Duodenal mucosa (tissue), 2 donors: ENCODE data around the gene DHFR2.
"Not testable (repeated sequence)": the region's sequence is repeated elsewhere in the genome, so short reads cannot be mapped to it uniquely, and the experiment has no call there.

Source experiments
- H3K27ac ChIP-seq: one replicate; pipeline ENCODE4 v1.7.0; 2013; ENCODE audit warnings: low read depth, low read length
- H3K27me3 ChIP-seq, 2 donors: one replicate each; pipeline ENCODE4 v1.7.0; 2013; ENCODE audit warnings: low read length in 2 of 2, control low read depth in 1 of 2; ENCODE audit not compliant: insufficient read depth in 2 of 2, control insufficient read depth in 1 of 2
- H3K36me3 ChIP-seq, 2 donors: one replicate each; pipeline ENCODE4 v1.7.0; 2013; ENCODE audit warnings: low read length in 2 of 2, control low read depth in 1 of 2; ENCODE audit not compliant: insufficient read depth in 2 of 2, control insufficient read depth in 1 of 2
- H3K4me1 ChIP-seq, 2 donors: one replicate each; pipeline ENCODE4 v1.7.0; 2013; ENCODE audit warnings: low read length in 2 of 2, control low read depth in 1 of 2; ENCODE audit not compliant: insufficient read depth in 2 of 2, control insufficient read depth in 1 of 2
- H3K4me3 ChIP-seq, 2 donors: one replicate each; pipeline ENCODE4 v1.7.0; 2013; ENCODE audit warnings: low read length in 2 of 2, low read depth in 1 of 2
- H3K9ac ChIP-seq, 2 donors: one replicate each; pipeline ENCODE4 v1.7.0; 2013; ENCODE audit warnings: low read length in 2 of 2, low read depth in 1 of 2
- H3K9me3 ChIP-seq, 2 donors: one replicate each; pipeline ENCODE4 v1.7.0; 2013; ENCODE audit warnings: low read length in 2 of 2, control low read depth in 1 of 2; ENCODE audit not compliant: control insufficient read depth in 1 of 2

DHFR2 gene

GRCh38 chr3:94089126-94089525 is 26.4 kb upstream of the DHFR2 start:
- Histone ChIP-seq H3K36me3 (peaks cover 8 to 16% of the 10 kb centered on the region in 2 donors), H3K4me3 (no peak overlapping the region), H3K27ac (no peak overlapping the region), H3K4me1 (no peaks in the 10 kb centered on the region), H3K27me3 (no peaks in the 10 kb centered on the region), H3K9ac (no peak overlapping the region), H3K9me3 (no peaks in the 10 kb centered on the region)

- Histone ChIP-seq H3K9me3 (no peaks in the 10 kb centered on the region), H3K27me3 (no peaks in the 10 kb centered on the region), H3K9ac (no peak overlapping the region), H3K27ac (no peak overlapping the region), H3K4me1 (peaks cover 18 to 19% of the 10 kb centered on the region in 2 donors), H3K4me3 (peak overlapping the region in 1 of 2 donors; percentile 13), H3K36me3 (peaks cover 0 to 13% of the 10 kb centered on the region in 2 donors)
These were observed 20.5 kb upstream of the DHFR2 start for GRCh38 chr3:94083261-94083660.

- Histone ChIP-seq H3K4me3 (peak overlapping the region in 1 of 2 donors; percentile 7), H3K9me3 (no peaks in the 10 kb centered on the region)
These were observed 19.7 kb upstream of the DHFR2 start for GRCh38 chr3:94082391-94082937.

GRCh38 chr3:94081884-94082283 is 19.2 kb upstream of the DHFR2 start:
- Histone ChIP-seq H3K4me1 (peaks cover 18 to 19% of the 10 kb centered on the region in 2 donors), H3K27ac (no peak overlapping the region), H3K4me3 (no peak overlapping the region), H3K9ac (no peak overlapping the region), H3K27me3 (no peaks in the 10 kb centered on the region), H3K9me3 (no peaks in the 10 kb centered on the region), H3K36me3 (peaks cover 0 to 13% of the 10 kb centered on the region in 2 donors)

More at GRCh38 chr3:94082391-94082937, 19.7 kb upstream of the DHFR2 start:
- no peak overlapping the region for H3K27ac ChIP-seq
- peaks cover 18 to 19% of the 10 kb centered on the region in 2 donors for H3K4me1 ChIP-seq
- no peak overlapping the region for H3K9ac ChIP-seq
- no peaks in the 10 kb centered on the region for H3K27me3 ChIP-seq
- H3K36me3 ChIP-seq = peaks cover 0 to 13% of the 10 kb centered on the region in 2 donors

- H3K4me1 ChIP-seq = peaks cover 18 to 19% of the 10 kb centered on the region in 2 donors
- H3K27ac ChIP-seq, H3K9me3 ChIP-seq, H3K4me3 ChIP-seq, H3K27me3 ChIP-seq, H3K9ac ChIP-seq: not testable (repeated sequence)
- peaks cover 0 to 12% of the 10 kb centered on the region in 2 donors for H3K36me3 ChIP-seq
These were observed 17.8 kb upstream of the DHFR2 start for GRCh38 chr3:94080552-94080951.

GRCh38 chr3:94076055-94076454 is 13.3 kb upstream of the DHFR2 start:
- Histone ChIP-seq H3K4me1 (no peaks in the 10 kb centered on the region), H3K4me3 (no peak overlapping the region), H3K9ac (no peak overlapping the region), H3K27ac (no peak overlapping the region), H3K9me3 (no peaks in the 10 kb centered on the region), H3K27me3 (no peaks in the 10 kb centered on the region), H3K36me3 (peaks cover 5 to 15% of the 10 kb centered on the region in 2 donors)

GRCh38 chr3:94071713-94072284 is 9.1 kb upstream of the DHFR2 start:
- H3K4me1 ChIP-seq = peaks cover 0 to 3% of the 10 kb centered on the region in 2 donors
- H3K9me3 ChIP-seq = no peaks in the 10 kb centered on the region
- no peak overlapping the region for H3K27ac ChIP-seq
- no peak overlapping the region for H3K4me3 ChIP-seq
- H3K9ac ChIP-seq = no peak overlapping the region
- H3K27me3 ChIP-seq = no peaks in the 10 kb centered on the region
- peaks cover 9 to 31% of the 10 kb centered on the region in 2 donors for H3K36me3 ChIP-seq

GRCh38 chr3:94070341-94070911 is 7.7 kb upstream of the DHFR2 start:
- H3K9me3 ChIP-seq = no peaks in the 10 kb centered on the region
- no peak overlapping the region for H3K4me3 ChIP-seq
- H3K36me3 ChIP-seq = peaks cover 12 to 33% of the 10 kb centered on the region in 2 donors
- H3K27ac ChIP-seq = no peak overlapping the region
- H3K9ac ChIP-seq = no peak overlapping the region
- H3K27me3 ChIP-seq = no peaks in the 10 kb centered on the region
- peaks cover 0 to 11% of the 10 kb centered on the region in 2 donors for H3K4me1 ChIP-seq

GRCh38 chr3:94069194-94069813 is 6.6 kb upstream of the DHFR2 start:
- peaks cover 12 to 34% of the 10 kb centered on the region in 2 donors for H3K36me3 ChIP-seq
- peaks cover 8 to 22% of the 10 kb centered on the region in 2 donors for H3K4me1 ChIP-seq
- no peaks in the 10 kb centered on the region for H3K27me3 ChIP-seq
- no peak overlapping the region for H3K27ac ChIP-seq
- no peak overlapping the region for H3K4me3 ChIP-seq
- no peak overlapping the region for H3K9ac ChIP-seq
- H3K9me3 ChIP-seq = no peaks in the 10 kb centered on the region
